COLO829 (cell line): ENCODE results near the gene USP16.
"Not testable (repeated sequence)": the region's sequence is repeated elsewhere in the genome, so short reads cannot be mapped to it uniquely, and the experiment has no call there.

ENCODE experiments used
- DNase-seq: peaks from one replicate; pipeline ENCODE4 v3.0.0; 2012; ENCODE audit warnings: low spot score

Gene USP16

GRCh38 chr21:29033871-29034270 lies 9.4 kb downstream of the USP16 start:
- DNase-seq, result peak; percentile 13

GRCh38 chr21:29034678-29035077 lies 10.2 kb downstream of the USP16 start:
- DNase-seq, result no peak

GRCh38 chr21:29052224-29052623 lies 27.8 kb downstream of the USP16 start:
- no peak for DNase-seq

DNA sequence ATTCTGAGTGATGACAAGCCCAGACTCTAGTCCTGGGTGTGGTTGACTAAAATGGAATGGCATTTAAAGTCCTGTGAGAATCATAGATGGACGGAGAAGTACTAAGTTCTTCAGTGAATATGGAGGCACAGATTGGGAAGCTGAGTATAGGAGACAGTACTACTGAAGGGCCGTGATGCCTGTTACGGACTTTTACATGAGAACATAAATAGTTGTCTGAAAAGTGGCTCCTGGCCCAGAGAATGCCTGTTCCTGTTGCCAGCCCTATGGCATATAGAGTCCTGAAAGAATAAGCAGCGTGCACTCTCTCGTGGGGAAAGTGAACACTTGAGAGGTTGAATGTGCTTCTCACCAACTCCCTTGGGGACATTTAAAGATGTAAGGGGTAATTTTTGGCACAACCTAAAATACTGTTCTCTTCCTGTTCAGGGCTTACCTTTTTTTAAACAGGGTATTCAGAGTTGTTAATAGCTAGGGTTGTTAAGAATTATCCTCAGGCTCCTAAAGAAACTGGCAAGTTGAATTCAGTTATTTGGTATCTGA lies 28.6 kb downstream of the USP16 start:
- DNase-seq, result no peak

- DNase-seq, result no peak
These were observed 29.2 kb downstream of the USP16 start for GRCh38 chr21:29053656-29054055.

- no peak for DNase-seq
These were observed 30.6 kb downstream of the USP16 start for GRCh38 chr21:29055080-29055479.

GRCh38 chr21:29056005-29056404 lies 31.5 kb downstream of the USP16 start:
- DNase-seq, result no peak

DNA sequence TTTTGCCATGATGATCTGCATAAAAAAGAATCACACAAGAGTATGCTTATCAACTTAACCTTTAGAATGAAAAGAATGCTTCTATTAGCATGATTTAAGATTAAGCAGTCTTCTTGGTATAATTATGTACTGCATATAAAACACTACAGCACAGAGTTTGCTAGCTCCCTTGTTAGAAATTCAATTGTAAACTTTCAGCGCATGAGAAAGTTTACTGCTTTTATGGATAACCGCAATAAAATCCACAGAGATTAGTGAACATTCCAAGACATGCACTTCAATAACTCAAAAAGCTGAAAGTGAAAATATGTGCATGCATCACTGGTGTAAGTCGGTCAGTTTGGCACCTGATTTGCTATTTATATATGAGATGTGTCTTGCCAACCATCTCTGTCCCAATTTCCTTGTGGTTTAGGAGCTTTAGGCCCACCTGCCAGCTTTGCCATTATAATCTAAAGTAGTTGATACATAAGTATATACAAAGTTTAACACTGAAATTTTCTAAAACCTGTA lies 32.1 kb downstream of the USP16 start:
- DNase-seq, result no peak

- DNase-seq, result no peak
These were observed 40.5 kb downstream of the USP16 start for GRCh38 chr21:29064850-29065481.

- no peak for DNase-seq
These were observed 48.4 kb downstream of the USP16 start for GRCh38 chr21:29072873-29073221.

GRCh38 chr21:29073222-29074006 lies 48.9 kb downstream of the USP16 start, which contains the start of gene CCT8:
TSS of gene CCT8 (minus strand) at chr21:29073648. CDS start at chr21:29073590, 58 bp downstream.
- peak; percentile 98 for DNase-seq

DNA sequence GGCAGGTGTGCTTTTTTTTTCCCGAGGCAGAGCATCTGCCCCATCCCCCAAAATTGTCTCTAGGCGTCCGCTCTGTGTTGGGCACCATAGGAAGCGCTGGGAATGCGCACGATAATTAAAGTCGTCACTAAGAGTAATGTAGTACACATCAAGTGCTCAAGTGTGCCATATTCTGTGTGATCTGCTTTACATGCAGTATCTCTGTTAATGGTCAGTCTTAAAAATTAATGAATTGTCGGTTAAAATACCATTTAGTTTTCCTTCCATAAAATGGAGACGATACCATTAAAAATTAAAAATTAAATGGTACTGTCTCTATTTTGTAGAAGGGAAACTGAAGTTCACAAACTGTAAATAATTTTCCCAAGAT lies 49.5 kb downstream of the USP16 start:
- DNase-seq, result no peak

DNA sequence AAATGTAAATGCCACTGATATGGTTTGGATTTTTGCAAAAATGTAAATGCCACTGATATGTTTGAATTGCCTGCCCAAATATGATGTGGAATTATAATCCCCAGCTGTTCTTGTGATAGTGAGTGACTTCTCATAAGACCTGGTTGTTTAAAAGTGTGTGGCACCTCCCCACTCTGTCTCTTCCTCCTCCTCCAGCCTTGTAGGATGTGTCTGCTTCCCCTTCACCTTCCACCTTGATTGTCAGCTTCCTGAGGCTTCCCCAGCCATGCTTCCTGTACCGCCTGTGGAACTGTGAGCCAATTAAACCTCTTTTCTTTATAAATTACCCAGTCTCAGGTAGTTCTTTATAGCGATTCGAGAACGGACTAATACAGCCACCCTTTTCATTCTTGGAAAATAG lies 50.3 kb downstream of the USP16 start:
- no peak for DNase-seq

DNA sequence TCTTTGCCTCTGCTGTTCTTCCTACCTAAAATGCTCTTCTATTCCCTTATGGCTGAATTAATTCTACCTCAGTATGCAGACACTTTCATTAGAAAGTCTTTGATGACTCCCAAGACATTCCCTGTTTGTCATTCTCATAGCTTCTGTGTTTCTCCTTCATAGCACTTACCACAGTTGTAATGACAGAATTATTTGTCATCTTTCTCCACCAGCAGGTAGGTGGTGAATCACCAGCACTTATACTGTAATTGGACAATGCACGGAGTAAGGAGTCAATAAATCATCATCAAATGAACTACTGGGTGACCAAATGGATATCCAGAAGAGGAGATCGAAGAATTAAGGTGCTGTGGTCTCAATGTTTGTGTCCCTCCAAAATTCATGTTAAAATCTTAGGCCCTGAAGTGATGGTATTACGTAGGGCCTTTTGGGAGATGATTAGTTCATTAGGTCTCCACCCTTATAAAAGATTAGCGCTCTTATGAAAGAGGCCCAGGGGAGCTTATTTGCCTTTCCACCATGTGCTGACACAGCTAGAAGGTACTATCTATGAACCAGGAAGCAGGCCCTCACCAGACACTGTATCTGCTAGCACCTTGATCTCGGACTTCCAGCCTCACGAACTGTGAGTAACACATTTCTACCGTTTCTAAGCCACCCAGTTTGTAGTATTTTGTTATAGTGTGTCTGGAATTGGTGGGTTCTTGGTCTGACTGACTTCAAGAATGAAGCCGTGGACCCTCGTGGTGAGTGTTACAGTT lies 51.4 kb downstream of the USP16 start:
- no peak for DNase-seq

- DNase-seq, result not testable (repeated sequence)
These were observed 52.5 kb downstream of the USP16 start for GRCh38 chr21:29076731-29077640.

DNA sequence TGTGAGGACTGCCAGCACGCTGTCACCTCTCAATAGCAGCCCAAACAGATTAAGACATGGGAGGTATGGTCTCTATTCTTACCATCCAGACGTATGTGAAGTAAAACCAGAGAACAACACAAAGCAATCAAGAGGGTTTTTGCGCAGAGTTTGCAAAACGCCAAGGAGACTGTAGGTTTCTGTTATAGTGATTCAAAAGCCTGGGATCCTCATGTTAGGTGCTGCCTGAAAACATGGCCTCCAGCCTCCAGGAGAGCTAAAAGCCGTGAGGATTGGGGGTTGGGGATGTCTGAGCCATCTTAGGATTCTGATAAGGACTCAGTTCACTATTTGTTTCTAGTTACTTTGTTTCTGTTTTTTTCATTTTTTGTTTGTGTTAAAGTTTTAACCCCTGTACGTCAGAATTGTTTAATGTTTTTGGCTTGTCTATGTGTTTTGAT lies 53.2 kb downstream of the USP16 start:
- no peak for DNase-seq

DNA sequence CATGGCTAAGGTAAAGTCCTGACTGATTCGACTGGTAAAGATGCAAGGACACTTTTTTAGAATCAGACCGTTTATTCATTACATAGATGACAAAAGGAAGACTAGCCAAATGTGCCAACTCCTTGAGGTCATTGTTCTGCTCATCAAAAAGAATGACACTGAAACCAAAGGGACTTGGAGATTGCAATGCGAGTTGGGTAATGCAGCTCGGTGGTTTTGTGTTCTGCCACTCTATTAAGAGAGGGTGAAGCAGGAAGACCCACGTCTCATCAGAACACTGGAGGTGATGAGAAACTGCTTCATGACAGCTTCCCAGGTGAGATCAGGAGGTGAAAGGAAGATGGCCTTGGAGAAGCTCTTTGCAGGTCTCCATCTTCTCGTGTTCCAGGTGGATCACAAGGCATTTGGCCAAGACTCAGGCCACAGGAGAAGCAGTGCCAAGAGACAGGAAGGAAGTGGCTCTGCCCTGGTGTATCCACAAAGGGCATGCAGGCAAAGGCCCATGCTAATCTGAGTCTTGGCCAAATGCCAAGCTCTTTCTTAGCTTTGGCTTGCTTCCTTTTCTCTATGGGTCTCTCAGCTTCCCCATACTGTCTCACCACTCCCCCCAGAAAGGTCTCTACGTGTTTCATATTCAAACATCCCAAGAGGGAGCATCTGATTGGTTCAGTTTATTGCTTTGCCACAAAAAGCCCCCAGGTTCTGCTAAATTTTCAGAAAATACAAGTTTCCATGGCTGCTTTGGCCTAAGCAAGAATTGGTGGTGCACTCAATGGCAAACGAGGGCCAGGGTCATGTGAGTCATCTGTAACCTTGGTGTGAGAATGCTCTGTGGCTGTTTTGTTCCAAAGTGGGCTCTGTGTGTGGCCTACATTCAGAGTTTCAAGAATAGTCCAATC lies 54.6 kb downstream of the USP16 start:
- no peak for DNase-seq

- no peak for DNase-seq
These were observed 56.0 kb downstream of the USP16 start for GRCh38 chr21:29080454-29080941.

GRCh38 chr21:29082046-29082815 lies 57.8 kb downstream of the USP16 start:
- no peak for DNase-seq
